K562 (cell line): ENCODE data around the gene PYM1. TPM values are rescaled to one million over a fixed set of nuclear protein-coding genes. Genes with fewer than 3 reads are reported as not detected.

ENCODE experiments used
- ATAC-seq: fragments of 200-7000 bp; cut with Tn5 transposase; 3 replicates; pipeline ENCODE4 v1.9.1; 2020; ENCODE audit warnings: moderate library complexity
- BruUV-seq: library from RNA; stranded (reverse); fragments of 400-500 nt; replicated peaks from 2 replicates; lab custom pipeline; 2021; lab: Mats Ljungman, UMichigan
- CTCF ChIA-PET: fragments of 300-600 bp; formaldehyde crosslinking; extraction: SDS; loops from one replicate; lab custom pipeline; 2021; ENCODE audit warnings: low intra/inter-chr PET ratio; lab: Yijun Ruan, JAX
- POLR2A ChIA-PET: fragments of 300-600, 350-650 bp; sonication (Branson Sonifier 250); formaldehyde crosslinking; extraction: SDS; loops from one replicate; lab custom pipeline; 2021; ENCODE audit warnings: antibody characterized with exemption, inconsistent platforms; lab: Yijun Ruan, JAX
- DNase-seq, 4 experiments: peaks; one replicate each; pipeline versions ENCODE4 v3.0.0 to v3.0.0-alpha.2; 2011 to 2018; ENCODE audit warnings: low spot score in 3 of 4, mixed read lengths in 3 of 4; ENCODE audit errors: extremely low read depth in 1 of 4
- FAIRE-seq: peaks from 2 replicates; lab custom pipeline; 2011; peaks lifted over from hg19 to GRCh38; lab: Jason Lieb, UNC
- H2AFZ ChIP-seq: 2 replicates; pipeline ENCODE4 v1.6.0; 2011; ENCODE audit warnings: low read depth, low read length, control low read depth, inconsistent platforms
- H3K27ac ChIP-seq: fragments of 200-600 bp; 3 replicates; pipeline ENCODE4 v1.8.0; 2011; ENCODE audit warnings: low read depth, mild to moderate bottlenecking, control low read depth, inconsistent platforms, low read length, moderate library complexity, mixed read lengths; ENCODE audit errors: extremely low read depth
- H3K27me3 ChIP-seq, 2 experiments: fragments of 300-600 bp in 1 of 2; 2 replicates in 1 of 2; 3 replicates in 1 of 2; pipeline versions ENCODE4 v1.6.0 to v1.8.0; 2011; ENCODE audit warnings: inconsistent platforms in 2 of 2, low read length in 2 of 2, mild to moderate bottlenecking in 1 of 2, mixed read lengths in 1 of 2, moderate library complexity in 1 of 2; ENCODE audit not compliant: control insufficient read depth in 2 of 2, insufficient read depth in 2 of 2
- H3K36me3 ChIP-seq: fragments of 300-600 bp; 3 replicates; pipeline ENCODE4 v1.8.0; 2011; ENCODE audit warnings: mild to moderate bottlenecking, low read length, inconsistent platforms; ENCODE audit not compliant: control insufficient read depth, insufficient read depth
- H3K4me1 ChIP-seq, 2 experiments: fragments of 200-600 bp in 1 of 2; replicated peaks in 1 of 2; 2 replicates in 1 of 2; 3 replicates in 1 of 2; pipeline versions ENCODE4 v1.5.1 to v1.8.0; 2011; ENCODE audit warnings: inconsistent platforms in 2 of 2, low read length in 2 of 2, mild to moderate bottlenecking in 1 of 2, mixed read lengths in 1 of 2, moderate library complexity in 1 of 2; ENCODE audit not compliant: control insufficient read depth in 2 of 2, insufficient read depth in 2 of 2
- H3K4me2 ChIP-seq: 2 replicates; pipeline ENCODE4 v1.6.1; 2011; ENCODE audit warnings: low read length, control low read depth, inconsistent platforms, mixed read lengths; ENCODE audit not compliant: insufficient read depth
- H3K4me3 ChIP-seq: fragments of 200-600 bp; sonication (generic), shearing (Covaris generic); 2 replicates; pipeline ENCODE4 v1.5.1; 2016; ENCODE audit warnings: control low read depth, inconsistent platforms
- H3K79me2 ChIP-seq: fragments of 200-600 bp; 3 replicates; pipeline ENCODE4 v1.8.0; 2011; ENCODE audit warnings: low read length, inconsistent platforms; ENCODE audit not compliant: control insufficient read depth, insufficient read depth
- H3K9ac ChIP-seq, 2 experiments: 2 replicates each; pipeline versions ENCODE4 v1.6.0 to v1.6.1; 2011; ENCODE audit warnings: low read depth in 2 of 2, low read length in 2 of 2, control low read depth in 1 of 2, inconsistent platforms in 1 of 2, mild to moderate bottlenecking in 1 of 2, mixed read lengths in 1 of 2; ENCODE audit not compliant: insufficient read depth in 1 of 2
- H3K9me1 ChIP-seq: one replicate; pipeline ENCODE4 v1.6.0; 2011; ENCODE audit warnings: inconsistent platforms, mild to moderate bottlenecking, low read length, moderate library complexity; ENCODE audit not compliant: control insufficient read depth, insufficient read depth
- H3K9me3 ChIP-seq: replicated peaks from 2 replicates; pipeline ENCODE4 v1.5.1; 2011; ENCODE audit warnings: low read depth, low read length, inconsistent platforms; ENCODE audit not compliant: control insufficient read depth, insufficient read depth
- H4K20me1 ChIP-seq: replicated peaks from 2 replicates; pipeline ENCODE4 v1.6.1; 2011; ENCODE audit warnings: low read length, inconsistent platforms, mixed read lengths; ENCODE audit not compliant: control insufficient read depth, insufficient read depth
- E2F6 ChIP-seq, 2 experiments: IDR thresholded peaks; 2 replicates each; pipeline ENCODE4 v1.6.1; 2011; ENCODE audit warnings: borderline replicate concordance in 1 of 2, control low read depth in 1 of 2, low read depth in 1 of 2, low read length in 1 of 2, mild to moderate bottlenecking in 1 of 2, mixed read lengths in 1 of 2, moderate library complexity in 1 of 2; ENCODE audit not compliant: insufficient read depth in 1 of 2, insufficient read length in 1 of 2, poor library complexity in 1 of 2, severe bottlenecking in 1 of 2; ENCODE audit errors: extremely low read depth in 1 of 2
- HEY1 ChIP-seq: fragments of 250-450 bp; sonication (Bioruptor Pico); IDR thresholded peaks from 2 replicates; pipeline ENCODE4 v1.5.0; 2020; ENCODE audit warnings: mild to moderate bottlenecking, moderate library complexity, borderline replicate concordance
- HINFP ChIP-seq: fragments of 450-650 bp; conservative IDR thresholded peaks from 2 replicates; pipeline ENCODE4 v1.6.1; 2016; ENCODE audit warnings: missing genetic modification characterization, low read depth, mild to moderate bottlenecking, control low read depth, missing compliant biosample characterization
- HMG20B ChIP-seq: fragments of 250-450 bp; sonication (Bioruptor Pico); IDR thresholded peaks from 2 replicates; pipeline ENCODE4 v1.5.0; 2021; ENCODE audit warnings: mild to moderate bottlenecking
- HNRNPL ChIP-seq: fragments of 200-400 bp; formaldehyde crosslinking; IDR thresholded peaks from 2 replicates; pipeline ENCODE4 v1.6.1; 2017; ENCODE audit warnings: low read depth, mild to moderate bottlenecking, low read length
- KLF1 ChIP-seq: fragments of 450-650 bp; IDR thresholded peaks from 2 replicates; pipeline ENCODE4 v1.6.1; 2016; ENCODE audit warnings: missing genetic modification characterization, missing compliant biosample characterization
- KLF13 ChIP-seq: fragments of 450-650 bp; IDR thresholded peaks from 2 replicates; pipeline ENCODE4 v1.6.1; 2016; ENCODE audit warnings: missing genetic modification characterization, low read depth, mild to moderate bottlenecking, missing compliant biosample characterization, moderate library complexity, borderline replicate concordance
- NR2F6 ChIP-seq: fragments of 450-650 bp; formaldehyde crosslinking; IDR thresholded peaks from 2 replicates; pipeline ENCODE4 v1.4.0; 2020; ENCODE audit warnings: mild to moderate bottlenecking
- NR4A1 ChIP-seq, 2 experiments: fragments of 250-450 bp in 1 of 2; fragments of 450-650 bp in 1 of 2; sonication (Bioruptor Pico) in 1 of 2; IDR thresholded peaks; 2 replicates each; pipeline versions ENCODE4 v1.4.0 to v1.6.1; 2016 to 2020; ENCODE audit warnings: mild to moderate bottlenecking in 2 of 2, missing compliant biosample characterization in 1 of 2, missing genetic modification characterization in 1 of 2, moderate library complexity in 1 of 2
- SMAD1 ChIP-seq: fragments of 150-350 bp; IDR thresholded peaks from 2 replicates; pipeline ENCODE4 v1.6.1; 2014; ENCODE audit warnings: low read length, low read depth; ENCODE audit not compliant: partially characterized antibody
- SMAD3 ChIP-seq: fragments of 450-650 bp; formaldehyde crosslinking; conservative IDR thresholded peaks from 2 replicates; pipeline ENCODE4 v1.4.0; 2020; ENCODE audit warnings: mild to moderate bottlenecking
- SMARCB1 ChIP-seq: IDR thresholded peaks from 2 replicates; pipeline ENCODE4 v1.6.1; 2011; ENCODE audit warnings: improper control_type of control experiment, low read depth; ENCODE audit not compliant: insufficient read length
- TBL1XR1 ChIP-seq, 2 experiments: IDR thresholded peaks; 2 replicates each; pipeline ENCODE4 v1.6.1; 2012; ENCODE audit warnings: improper control_type of control experiment in 2 of 2, low read length in 2 of 2, mild to moderate bottlenecking in 1 of 2
- U2AF1 ChIP-seq: fragments of 200-400 bp; formaldehyde crosslinking; optimal IDR thresholded peaks from 2 replicates; pipeline ENCODE3; 2017; ENCODE audit warnings: mild to moderate bottlenecking, low read depth, low read length, moderate library complexity
- ZNF134 ChIP-seq: fragments of 250-450 bp; sonication (Bioruptor Pico); conservative IDR thresholded peaks from 2 replicates; pipeline ENCODE4 v1.4.0; 2020
- ZNF224 ChIP-seq: sonication (generic); formaldehyde crosslinking; IDR thresholded peaks from 2 replicates; pipeline ENCODE4 v1.8.0; 2022; ENCODE audit warnings: mild to moderate bottlenecking, missing genetic modification reagents
- ZNF23 ChIP-seq: fragments of 250-450 bp; sonication (Bioruptor Pico); IDR thresholded peaks from 2 replicates; pipeline ENCODE4 v1.4.0; 2020; ENCODE audit warnings: mild to moderate bottlenecking
- ZNF347 ChIP-seq: fragments of 450-650 bp; formaldehyde crosslinking; IDR thresholded peaks from 2 replicates; pipeline ENCODE4 v1.4.0; 2020; ENCODE audit warnings: low read depth, mild to moderate bottlenecking, moderate library complexity
- ZNF586 ChIP-seq: fragments of 450-650 bp; formaldehyde crosslinking; conservative IDR thresholded peaks from 2 replicates; pipeline ENCODE4 v1.4.0; 2020; ENCODE audit warnings: mild to moderate bottlenecking, moderate library complexity
- ZNF778 ChIP-seq: fragments of 450-650 bp; formaldehyde crosslinking; IDR thresholded peaks from 2 replicates; pipeline ENCODE4 v1.4.0; 2020; ENCODE audit warnings: mild to moderate bottlenecking, moderate library complexity
- WGBS: fragments of 100-300 bp; shearing (Covaris generic); methylation state at CpG from one replicate; pipeline ENCODE4 v1.1.6; 2016; ENCODE audit warnings: low coverage, mixed read lengths; ENCODE audit not compliant: insufficient coverage; ENCODE audit errors: missing lambda C conversion rate; 5-methylcytosine and 5-hydroxymethylcytosine counted together
- in situ Hi-C: fragments of 300-500 bp; cut with MboI; formaldehyde crosslinking; loops from 4 replicates; pipeline ENCODE4 v1.15.0; 2018; ENCODE audit warnings: inconsistent platforms, mixed read lengths
- intact Hi-C: fragments of 100-400 bp; cut with micrococcal nuclease; formaldehyde crosslinking; loops from 2 replicates; pipeline ENCODE4 v1.14.2; 2022
- polyA plus RNA-seq, 8 experiments: library from polyadenylated mRNA; depleted of rRNA in 4 of 8; stranded (reverse) in 5 of 8; unstranded in 3 of 8; fragments of >200 nt; fragmentation: Nextera tagmentation in 2 of 8; fragmentation: Illumina TruSeq in 1 of 8; extraction: Ambion mirVana in 2 of 8; extraction: Trizol in 1 of 8; gene quantifications; 2 replicates each; pipeline versions ENCODE4 v1.2.1 to v1.2.3, GENCODE V29; 2011 to 2014; ENCODE audit warnings: inconsistent platforms in 1 of 8, missing spikeins in 1 of 8
- total RNA-seq, 7 experiments: library from RNA; depleted of rRNA in 6 of 7; stranded (reverse); fragments of >200 nt in 6 of 7; fragmentation: Illumina TruSeq in 2 of 7; extraction: Trizol in 2 of 7; gene quantifications; 2 replicates each; pipeline versions ENCODE4 v1.2.1 to v1.2.3, GENCODE V29; 2011 to 2021; ENCODE audit warnings: low replicate concordance in 1 of 7

The PYM1 gene
- total and polyA plus RNA-seq, 9 of the 15 experiments (the other 6 are each of a cell fraction or from before 2014, with no cell fraction given), result 29.0 to 51.3 (median 34.1) TPM

- H3K9ac ChIP-seq, result peak within 1 kb of the TSS; percentile 53 to 93
- no peaks in the 10 kb centered on the region for H4K20me1 ChIP-seq
- peaks cover 31% of the 10 kb centered on the region for H3K79me2 ChIP-seq
- in situ Hi-C loops, result no loop called here
- H3K27me3 ChIP-seq, result no peaks in the 10 kb centered on the region
- no peaks in the 10 kb centered on the region for H3K9me1 ChIP-seq
- peaks cover 29% of the 10 kb centered on the region in 2 experiments; a peak in 4 of 5 replicates for H3K4me1 ChIP-seq
- ChIA-PET POLR2A (interaction anchor here (0.6 to 2.1 kb wide), 5 partner anchors 9 to 142 kb away, joined by 3 to 18 read pairs (median 4); partner anchors contain the start of gene DNAJC14), CTCF (no interaction called here)
- ATAC-seq (peak; percentile 50), DNase-seq (peak; percentile 56 to 77 (median 62)), FAIRE-seq (peak; percentile 48)
- H3K4me3 ChIP-seq, result peak within 1 kb of the TSS; percentile 38
- no peaks in the 10 kb centered on the region for H3K9me3 ChIP-seq
- H3K4me2 ChIP-seq, result peak within 1 kb of the TSS; percentile 87
- intact Hi-C loops, result no loop called here
- H2AFZ ChIP-seq, result peak within 1 kb of the TSS; percentile 92
- WGBS, result 28% methylated on average over 3 of the region's 3 CpGs
- peak within 1 kb of the TSS; percentile 44 for H3K27ac ChIP-seq
- peaks cover 1% of the 10 kb centered on the region; the same call in 2 of the 3 replicates for H3K36me3 ChIP-seq
- BruUV-seq, result no TSS peak
- no peak for TF ChIP-seq HNRNPL
- no peak for TF ChIP-seq SMARCB1
- TF ChIP-seq ZNF778 (CRISPR knock-in tag), result no peak
- TF ChIP-seq HINFP (tag), result no peak
- TF ChIP-seq ZNF347 (CRISPR knock-in tag), result no peak
- TF ChIP-seq KLF13 (tag), result no peak
- no peak for TF ChIP-seq NR4A1 (CRISPR knock-in tag; IDR thresholded peaks at IDR 0.05)
- TF ChIP-seq NR4A1 (tag; IDR thresholded peaks at IDR 0.05), result no peak
- no peak for TF ChIP-seq ZNF23 (CRISPR knock-in tag)
- TF ChIP-seq ZNF586 (CRISPR knock-in tag), result no peak
- TF ChIP-seq NR2F6 (CRISPR knock-in tag), result no peak
- TF ChIP-seq TBL1XR1 (IDR thresholded peaks at IDR 0.05; ENCODE audit: low read length in 2 of 2), result no peak
- TF ChIP-seq E2F6 (IDR thresholded peaks at IDR 0.05; ENCODE audit: borderline replicate concordance in 1 of 2, extremely low read depth in 1 of 2, insufficient read depth in 1 of 2, insufficient read length in 1 of 2, low read depth in 1 of 2, low read length in 1 of 2, poor library complexity in 1 of 2, severe bottlenecking in 1 of 2), result no peak
- no peak for TF ChIP-seq KLF1 (tag)
- TF ChIP-seq SMAD3, result no peak
- TF ChIP-seq SMAD1, result no peak
- TF ChIP-seq U2AF1, result no peak
- no peak for TF ChIP-seq ZNF224 (CRISPR knock-in tag)
- no peak for TF ChIP-seq ZNF134 (CRISPR knock-in tag)
- TF ChIP-seq HEY1 (CRISPR knock-in tag), result no peak
- no peak for TF ChIP-seq HMG20B (CRISPR knock-in tag)
Observed at GRCh38 chr12:55930771-55931316, 3.1 kb upstream of the PYM1 start, which contains the start of gene DGKA. Gene DGKA (plus strand): TSS chr12:55931162. CDS start chr12:55936504, 5,342 bp downstream.
